GM20000 (cell line): ENCODE results near the gene PLSCR5.

Experiments used
- DNase-seq: peaks from one replicate; pipeline ENCODE4 v3.0.0; 2012; ENCODE audit warnings: low spot score
- TF ChIP-seq, protein P1 (sequence below): IDR thresholded peaks from 2 replicates; pipeline ENCODE4 v1.5.1; 2012; ENCODE audit warnings: mild to moderate bottlenecking, control low read depth; ENCODE audit errors: extremely low read depth, missing control alignments

PLSCR5 gene

DNA sequence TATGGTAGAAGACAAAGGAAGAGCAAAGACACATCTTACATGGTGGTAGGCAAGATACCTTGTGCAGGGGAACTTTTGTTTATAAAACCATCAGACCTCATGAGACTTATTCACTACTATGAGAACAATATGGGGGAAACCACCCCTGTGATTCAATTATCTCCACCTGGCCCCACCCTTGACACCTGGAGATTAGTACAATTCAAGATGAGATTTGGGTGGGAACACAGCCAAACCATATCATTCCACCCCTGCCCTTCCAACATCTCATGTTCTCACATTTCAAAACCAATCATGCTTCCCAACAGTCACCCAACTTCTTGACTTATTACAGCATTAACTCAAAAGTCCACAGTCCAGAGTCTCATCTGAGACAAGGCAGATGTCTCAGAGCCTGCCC lies 39.0 kb downstream of the PLSCR5 start:
- no peak for DNase-seq
- TF ChIP-seq, protein P1, sequence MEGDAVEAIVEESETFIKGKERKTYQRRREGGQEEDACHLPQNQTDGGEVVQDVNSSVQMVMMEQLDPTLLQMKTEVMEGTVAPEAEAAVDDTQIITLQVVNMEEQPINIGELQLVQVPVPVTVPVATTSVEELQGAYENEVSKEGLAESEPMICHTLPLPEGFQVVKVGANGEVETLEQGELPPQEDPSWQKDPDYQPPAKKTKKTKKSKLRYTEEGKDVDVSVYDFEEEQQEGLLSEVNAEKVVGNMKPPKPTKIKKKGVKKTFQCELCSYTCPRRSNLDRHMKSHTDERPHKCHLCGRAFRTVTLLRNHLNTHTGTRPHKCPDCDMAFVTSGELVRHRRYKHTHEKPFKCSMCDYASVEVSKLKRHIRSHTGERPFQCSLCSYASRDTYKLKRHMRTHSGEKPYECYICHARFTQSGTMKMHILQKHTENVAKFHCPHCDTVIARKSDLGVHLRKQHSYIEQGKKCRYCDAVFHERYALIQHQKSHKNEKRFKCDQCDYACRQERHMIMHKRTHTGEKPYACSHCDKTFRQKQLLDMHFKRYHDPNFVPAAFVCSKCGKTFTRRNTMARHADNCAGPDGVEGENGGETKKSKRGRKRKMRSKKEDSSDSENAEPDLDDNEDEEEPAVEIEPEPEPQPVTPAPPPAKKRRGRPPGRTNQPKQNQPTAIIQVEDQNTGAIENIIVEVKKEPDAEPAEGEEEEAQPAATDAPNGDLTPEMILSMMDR = no peak

DNA sequence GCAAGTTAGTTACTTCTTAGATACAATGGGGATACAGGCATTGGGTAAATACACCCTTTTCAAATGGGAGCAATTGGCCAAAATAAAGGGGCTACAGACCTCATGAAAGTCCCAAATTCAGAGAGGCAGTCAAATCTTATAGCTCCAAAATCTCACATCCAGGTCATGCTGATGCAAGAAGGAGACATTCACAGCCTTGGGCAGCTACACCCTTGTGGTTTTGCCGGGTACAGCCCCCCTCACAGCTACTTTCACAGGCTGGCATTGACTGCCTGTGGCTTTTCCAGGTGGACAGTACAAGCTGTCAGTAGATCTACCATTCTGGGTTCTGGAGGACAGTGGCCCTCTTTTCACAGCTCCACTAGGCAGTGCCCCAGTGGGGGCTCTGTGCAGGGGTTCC lies 43.3 kb downstream of the PLSCR5 start:
- TF ChIP-seq, protein P1 = no peak
- no peak for DNase-seq

DNA sequence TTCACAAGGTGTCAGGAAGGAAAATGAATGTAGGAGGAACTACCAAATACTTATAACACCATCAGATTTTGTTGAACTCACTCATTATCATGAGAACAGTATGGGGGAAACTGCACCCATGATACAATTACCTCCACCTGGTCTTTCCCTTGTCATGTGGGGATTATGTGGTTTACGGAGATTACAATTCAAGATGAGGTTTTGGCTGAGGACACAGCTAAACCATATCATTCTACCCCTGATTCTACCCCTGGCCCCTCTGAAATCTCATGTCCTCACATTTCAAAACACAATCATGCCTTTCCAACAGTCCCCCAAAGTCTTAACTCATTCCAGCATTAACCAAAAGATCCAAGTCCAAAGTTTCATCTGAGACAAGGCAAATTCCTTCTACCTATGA lies 43.7 kb downstream of the PLSCR5 start:
- DNase-seq = no peak
- TF ChIP-seq, protein P1 = no peak

DNA sequence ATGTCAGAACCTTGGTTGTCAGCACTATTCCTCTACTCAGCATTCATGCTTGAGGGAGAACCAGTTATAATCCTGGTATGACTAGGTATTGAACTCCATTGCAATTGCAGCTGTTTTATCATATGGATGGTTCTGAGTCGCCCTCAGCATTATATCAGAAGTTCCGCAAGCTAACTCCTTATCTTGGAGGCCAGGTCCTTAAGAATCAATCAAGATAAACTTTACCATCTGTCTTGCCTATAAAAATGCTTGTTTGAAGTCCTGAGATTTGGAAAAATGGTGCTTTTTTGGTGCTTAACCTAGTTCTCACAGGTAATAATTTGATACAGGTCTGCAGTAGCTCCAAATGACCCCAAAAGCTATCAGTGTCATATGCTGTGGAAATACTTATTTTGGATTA lies 44.5 kb downstream of the PLSCR5 start:
- TF ChIP-seq, protein P1 = no peak
- DNase-seq = no peak

DNA sequence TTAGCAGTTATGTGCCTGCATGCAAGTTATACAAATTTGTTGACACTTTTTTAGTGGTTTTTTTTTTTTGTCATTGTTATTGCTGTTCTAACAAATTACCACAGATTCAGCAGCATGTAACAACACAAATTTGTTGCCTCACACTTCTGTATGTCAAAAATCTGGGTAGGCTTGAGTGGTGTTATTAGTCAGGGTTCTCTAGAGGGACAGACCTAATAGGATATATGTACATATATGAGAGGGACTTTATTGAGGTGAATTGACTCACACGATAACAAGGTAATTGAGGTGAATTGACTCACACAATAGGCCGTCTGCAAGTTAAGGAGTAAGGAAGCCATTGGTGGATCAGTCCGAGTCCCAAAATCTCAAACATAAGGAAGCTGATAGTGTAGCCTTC lies 45.8 kb downstream of the PLSCR5 start:
- TF ChIP-seq, protein P1 = no peak
- DNase-seq = no peak

DNA sequence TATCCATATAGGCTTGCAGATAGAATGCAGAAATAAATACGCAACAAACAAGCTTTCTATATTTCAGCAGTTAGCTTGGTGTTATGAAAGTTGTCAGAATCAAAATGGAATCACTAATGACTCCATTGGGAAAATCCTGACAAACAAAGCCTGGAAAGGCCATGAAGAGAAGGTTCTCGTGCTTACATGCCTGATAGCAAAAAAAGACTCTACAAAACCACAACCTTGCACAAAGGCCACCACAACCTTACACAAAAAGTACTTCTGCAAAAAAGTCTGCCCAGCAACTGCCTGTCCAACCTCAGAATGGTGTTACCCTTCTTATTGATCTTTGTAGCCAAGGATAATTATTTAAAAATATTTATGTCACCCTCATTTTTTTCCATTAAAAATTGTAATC lies 46.4 kb downstream of the PLSCR5 start:
- TF ChIP-seq, protein P1 = no peak
- DNase-seq = no peak

DNA sequence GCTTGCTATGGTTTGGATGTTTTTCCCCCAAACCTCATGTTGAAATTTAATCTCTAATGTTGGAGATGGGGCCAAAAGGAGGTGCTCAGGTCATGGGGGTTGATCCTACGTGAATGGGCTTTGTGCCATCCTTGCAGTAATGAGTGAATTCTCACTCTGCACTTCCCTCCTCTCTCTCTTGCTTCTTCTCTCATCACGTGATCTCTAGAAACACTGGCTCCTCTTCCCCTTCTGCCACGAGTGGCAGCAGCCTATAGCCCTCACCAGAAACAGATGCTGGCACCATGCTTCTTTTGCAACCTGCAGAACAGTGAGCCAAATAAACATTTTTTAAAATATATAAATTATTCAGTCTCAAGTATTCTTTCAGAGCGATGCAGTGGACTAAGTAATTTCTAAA lies 47.4 kb downstream of the PLSCR5 start:
- TF ChIP-seq, protein P1 = no peak
- DNase-seq = no peak
